PFSK-1 (cell line): ENCODE data around the gene EXOSC7.

ENCODE experiments used
- POLR2AphosphoS5 ChIP-seq: IDR thresholded peaks from 2 replicates; pipeline ENCODE4 v1.6.1; 2012; ENCODE audit warnings: low read depth, mild to moderate bottlenecking, control low read depth, low read length, moderate library complexity
- SIN3A ChIP-seq: IDR thresholded peaks from 2 replicates; pipeline ENCODE4 v1.6.1; 2012; ENCODE audit warnings: mild to moderate bottlenecking, low read length, moderate library complexity, borderline replicate concordance; ENCODE audit not compliant: insufficient read depth

DNA sequence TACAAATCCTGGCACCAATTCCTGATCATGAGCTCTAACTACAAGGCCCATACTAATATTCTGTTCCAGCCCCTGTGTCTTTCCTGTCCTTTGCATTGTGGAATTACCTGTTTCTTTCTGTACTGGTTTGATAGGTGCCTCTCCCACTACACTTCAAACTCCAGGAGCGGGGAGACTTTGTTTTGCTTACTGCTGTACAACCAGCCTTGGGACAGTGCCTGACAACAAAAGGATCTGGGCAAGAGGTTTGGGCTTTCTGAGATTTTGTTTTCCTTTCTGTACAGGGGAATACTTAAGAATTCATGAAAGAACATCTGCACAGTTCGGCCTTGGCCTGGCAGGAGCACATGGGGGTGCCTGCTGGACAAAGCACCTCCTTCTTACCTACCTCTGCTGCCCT lies 45.1 kb upstream of the EXOSC7 start:
- TF ChIP-seq SIN3A, result no peak
- TF ChIP-seq POLR2AphosphoS5, result no peak
